Measurements from ENCODE around the gene ARFGAP1. TPM values are rescaled to one million over a fixed set of nuclear protein-coding genes. Genes with fewer than 3 reads are reported as not detected.

The ARFGAP1 gene
- total and polyA plus RNA-seq, 2 of the 8 experiments (the other 6 are each of a cell fraction or from before 2014, with no cell fraction given) = 93.7 to 100 TPM

DNA sequence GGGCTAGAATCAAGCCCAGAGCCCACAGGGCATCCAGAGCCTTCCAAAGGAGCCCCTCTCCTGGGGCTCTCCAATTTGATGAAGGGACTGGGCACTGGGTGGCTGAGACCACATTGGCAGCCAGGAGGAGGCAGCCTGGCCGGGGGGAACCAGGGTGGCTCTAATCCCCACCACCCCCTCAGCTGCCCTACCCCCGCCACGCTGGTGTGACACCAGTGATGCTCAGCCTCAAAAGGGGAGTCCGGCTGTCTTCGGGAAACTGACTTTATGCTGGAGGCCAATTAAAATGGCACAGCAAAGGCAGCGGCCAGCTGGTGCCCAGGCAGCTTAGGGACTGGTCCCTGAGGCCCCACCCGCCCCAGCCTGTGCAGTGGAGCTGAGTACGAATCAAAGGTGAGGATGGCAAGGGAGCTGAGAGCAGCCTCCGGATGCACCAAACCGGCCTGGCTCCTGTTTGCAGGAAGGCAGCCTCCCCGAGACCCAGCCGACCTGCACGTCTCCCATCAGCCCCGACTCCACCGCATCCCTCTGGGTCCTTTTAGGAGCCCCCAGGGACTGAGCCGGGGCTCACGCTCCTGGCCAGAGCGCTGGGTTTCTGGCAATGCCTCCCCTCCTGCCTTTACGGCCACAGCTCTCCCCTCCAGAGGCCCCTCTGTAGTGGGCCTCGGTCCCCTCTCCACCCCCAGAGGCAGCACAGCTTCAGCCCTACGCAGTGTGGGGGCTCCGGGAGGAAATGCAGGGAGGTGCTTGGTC lies 60.1 kb downstream of the ARFGAP1 start (continued):
- TF ChIP-seq EZH2 (IDR thresholded peaks at IDR 0.05; ENCODE audit: low read depth, low read length, severe bottlenecking) = no peak
- TF ChIP-seq, protein P1, sequence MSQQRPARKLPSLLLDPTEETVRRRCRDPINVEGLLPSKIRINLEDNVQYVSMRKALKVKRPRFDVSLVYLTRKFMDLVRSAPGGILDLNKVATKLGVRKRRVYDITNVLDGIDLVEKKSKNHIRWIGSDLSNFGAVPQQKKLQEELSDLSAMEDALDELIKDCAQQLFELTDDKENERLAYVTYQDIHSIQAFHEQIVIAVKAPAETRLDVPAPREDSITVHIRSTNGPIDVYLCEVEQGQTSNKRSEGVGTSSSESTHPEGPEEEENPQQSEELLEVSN (IDR thresholded peaks at IDR 0.05) = no peak
- no peak for TF ChIP-seq GTF2F1 (IDR thresholded peaks at IDR 0.05; ENCODE audit: borderline replicate concordance, low read depth, low read length)
- no peak for TF ChIP-seq FOSL1 (IDR thresholded peaks at IDR 0.05; ENCODE audit: insufficient read depth, low read depth, low read length)
- no peak for TF ChIP-seq SIX5 (IDR thresholded peaks at IDR 0.05; ENCODE audit: low read depth, low read length)
- no peak for TF ChIP-seq CREB1 (IDR thresholded peaks at IDR 0.05)
- TF ChIP-seq CHD1 (IDR thresholded peaks at IDR 0.05; ENCODE audit: low read depth, low read length) = no peak
- no peak for TF ChIP-seq TAF1 (IDR thresholded peaks at IDR 0.05; ENCODE audit: low read depth, low read length)
